ENCODE results near the gene TPCN2. TPM values are rescaled to one million over a fixed set of nuclear protein-coding genes. Genes with fewer than 3 reads are reported as not detected.

The TPCN2 gene
- total RNA-seq, 2 donors from 2014 or later = 17.1 to 24.6 TPM

- peaks cover 4% of the 10 kb centered on the region for H3K9me3 Mint-ChIP-seq
- DNase-seq (ENCODE audit: low spot score) = no peak
- peaks cover 19% of the 10 kb centered on the region for H3K36me3 Mint-ChIP-seq
- H3K4me1 Mint-ChIP-seq (ENCODE audit: low read depth in 2 of 2) = peaks cover 0 to 2% of the 10 kb centered on the region in 2 donors
- H3K27ac Mint-ChIP-seq = no peak overlapping the region
- no peak overlapping the region for H3K4me3 Mint-ChIP-seq
- no peak for ATAC-seq
- H3K27me3 Mint-ChIP-seq = peaks cover 12 to 22% of the 10 kb centered on the region in 2 donors
Observed at GRCh38 chr11:69150175-69150574, 101.4 kb downstream of the TPCN2 start.

GRCh38 chr11:69151836-69152235, 103.1 kb downstream of the TPCN2 start:
- no peaks in the 10 kb centered on the region for H3K9me3 Mint-ChIP-seq
- peaks cover 0 to 2% of the 10 kb centered on the region in 2 donors for H3K4me1 Mint-ChIP-seq (ENCODE audit: low read depth in 2 of 2)
- H3K27ac Mint-ChIP-seq = no peak overlapping the region
- ATAC-seq = no peak
- peaks cover 5% of the 10 kb centered on the region for H3K36me3 Mint-ChIP-seq
- H3K4me3 Mint-ChIP-seq = no peak overlapping the region
- no peak for DNase-seq (ENCODE audit: low spot score)
- peaks cover 0 to 22% of the 10 kb centered on the region in 2 donors for H3K27me3 Mint-ChIP-seq

DNA sequence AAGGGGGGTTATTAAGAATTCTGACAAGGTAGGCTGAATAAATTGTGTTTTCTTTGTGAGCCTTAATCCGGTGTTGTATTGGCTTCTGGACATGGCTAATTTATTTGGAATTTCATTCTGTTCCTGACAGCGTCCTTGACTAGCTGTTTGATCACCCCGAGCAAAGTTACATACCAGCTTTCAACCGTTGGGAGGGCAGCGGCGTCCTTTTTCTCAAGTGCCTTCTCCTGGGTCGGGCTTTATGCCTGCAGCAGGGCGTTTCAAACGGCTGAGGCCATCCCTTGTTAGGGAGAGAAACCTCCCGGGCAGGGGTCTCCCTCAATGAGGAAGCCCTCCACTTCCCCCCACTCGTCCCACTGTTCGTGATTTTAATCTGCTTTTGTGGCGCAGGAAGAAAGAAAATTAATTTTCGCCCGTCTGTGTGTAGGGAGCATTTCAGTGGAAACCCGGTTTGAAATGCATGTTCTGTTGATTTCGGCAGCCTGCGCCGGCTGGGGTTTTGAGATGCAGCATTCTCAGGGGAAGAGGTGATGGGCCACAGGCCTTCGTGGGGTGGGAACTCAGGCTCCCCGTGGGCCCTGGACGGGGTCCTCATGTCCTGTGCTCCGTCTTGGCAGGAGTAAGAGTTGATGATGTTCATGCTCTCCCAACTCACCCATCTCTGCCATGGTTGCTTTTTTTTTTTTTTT, 104.1 kb downstream of the TPCN2 start:
- H3K4me3 Mint-ChIP-seq = no peak overlapping the region
- H3K27ac Mint-ChIP-seq = no peak overlapping the region
- H3K4me1 Mint-ChIP-seq (ENCODE audit: low read depth in 2 of 2) = peaks cover 0 to 2% of the 10 kb centered on the region in 2 donors
- DNase-seq (ENCODE audit: low spot score) (no peak), ATAC-seq (no peak)
- peaks cover 5% of the 10 kb centered on the region for H3K36me3 Mint-ChIP-seq
- no peaks in the 10 kb centered on the region for H3K9me3 Mint-ChIP-seq
- H3K27me3 Mint-ChIP-seq = peaks cover 0 to 22% of the 10 kb centered on the region in 2 donors

DNA sequence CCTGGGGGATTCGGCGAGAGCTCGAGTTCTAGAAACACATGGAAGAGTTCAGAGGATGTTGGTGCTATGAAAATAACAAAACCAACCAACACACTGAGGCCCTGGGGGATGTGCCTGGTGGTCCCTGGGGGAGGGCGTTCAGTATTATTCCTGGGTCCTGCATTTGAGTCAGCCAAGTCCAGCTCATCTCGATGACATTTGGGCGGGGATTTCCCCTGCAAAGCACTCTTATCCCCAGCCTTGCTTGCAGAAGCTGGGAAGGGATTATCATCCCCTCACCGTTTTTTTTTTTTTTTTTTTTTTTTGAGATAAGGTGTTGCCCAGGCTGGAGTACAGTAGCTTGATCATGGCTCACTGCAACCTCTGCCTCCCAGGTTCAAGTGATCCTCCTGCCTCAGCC, 104.9 kb downstream of the TPCN2 start:
- Mint-ChIP-seq H3K36me3 (peaks cover 5% of the 10 kb centered on the region), H3K4me1 (ENCODE audit: low read depth in 2 of 2) (peaks cover 0 to 2% of the 10 kb centered on the region in 2 donors), H3K27me3 (peaks cover 0 to 18% of the 10 kb centered on the region in 2 donors), H3K4me3 (no peak overlapping the region), H3K9me3 (no peaks in the 10 kb centered on the region), H3K27ac (no peak overlapping the region)
- ATAC-seq (no peak), DNase-seq (ENCODE audit: low spot score) (no peak)

- Mint-ChIP-seq H3K4me3 (no peak overlapping the region), H3K36me3 (peaks cover 5% of the 10 kb centered on the region), H3K27ac (no peak overlapping the region), H3K9me3 (no peaks in the 10 kb centered on the region), H3K4me1 (ENCODE audit: low read depth in 2 of 2) (no peaks in the 10 kb centered on the region), H3K27me3 (peaks cover 0 to 15% of the 10 kb centered on the region in 2 donors)
- no peak for DNase-seq (ENCODE audit: low spot score)
- ATAC-seq = no peak
Observed at GRCh38 chr11:69154211-69154913, 105.6 kb downstream of the TPCN2 start.

DNA sequence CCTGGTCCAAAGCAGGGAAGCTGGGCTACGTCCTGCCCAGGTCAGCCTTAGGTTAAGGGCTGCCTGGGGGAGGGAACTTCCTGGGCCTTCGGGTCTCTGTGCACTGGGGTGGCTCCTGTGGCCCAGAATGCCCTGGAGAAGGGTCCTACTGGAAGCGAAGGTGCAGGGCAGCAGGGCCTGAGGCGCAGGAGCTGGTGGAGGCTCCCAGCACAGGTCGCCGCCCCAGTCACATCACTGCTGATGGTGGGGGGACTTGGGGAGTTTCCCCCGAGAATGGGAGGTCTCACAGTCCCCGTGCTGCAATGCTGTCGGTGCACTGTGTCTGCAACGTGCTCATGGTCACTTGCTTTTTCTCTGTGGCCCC, 106.2 kb downstream of the TPCN2 start:
- H3K27ac Mint-ChIP-seq = no peak overlapping the region
- peaks cover 0 to 17% of the 10 kb centered on the region in 2 donors for H3K27me3 Mint-ChIP-seq
- peak in 1 of 2 donors; percentile 12 for ATAC-seq
- no peaks in the 10 kb centered on the region for H3K4me1 Mint-ChIP-seq (ENCODE audit: low read depth in 2 of 2)
- no peak for DNase-seq (ENCODE audit: low spot score)
- H3K9me3 Mint-ChIP-seq = no peaks in the 10 kb centered on the region
- H3K36me3 Mint-ChIP-seq = peaks cover 5% of the 10 kb centered on the region
- H3K4me3 Mint-ChIP-seq = no peak overlapping the region

DNA sequence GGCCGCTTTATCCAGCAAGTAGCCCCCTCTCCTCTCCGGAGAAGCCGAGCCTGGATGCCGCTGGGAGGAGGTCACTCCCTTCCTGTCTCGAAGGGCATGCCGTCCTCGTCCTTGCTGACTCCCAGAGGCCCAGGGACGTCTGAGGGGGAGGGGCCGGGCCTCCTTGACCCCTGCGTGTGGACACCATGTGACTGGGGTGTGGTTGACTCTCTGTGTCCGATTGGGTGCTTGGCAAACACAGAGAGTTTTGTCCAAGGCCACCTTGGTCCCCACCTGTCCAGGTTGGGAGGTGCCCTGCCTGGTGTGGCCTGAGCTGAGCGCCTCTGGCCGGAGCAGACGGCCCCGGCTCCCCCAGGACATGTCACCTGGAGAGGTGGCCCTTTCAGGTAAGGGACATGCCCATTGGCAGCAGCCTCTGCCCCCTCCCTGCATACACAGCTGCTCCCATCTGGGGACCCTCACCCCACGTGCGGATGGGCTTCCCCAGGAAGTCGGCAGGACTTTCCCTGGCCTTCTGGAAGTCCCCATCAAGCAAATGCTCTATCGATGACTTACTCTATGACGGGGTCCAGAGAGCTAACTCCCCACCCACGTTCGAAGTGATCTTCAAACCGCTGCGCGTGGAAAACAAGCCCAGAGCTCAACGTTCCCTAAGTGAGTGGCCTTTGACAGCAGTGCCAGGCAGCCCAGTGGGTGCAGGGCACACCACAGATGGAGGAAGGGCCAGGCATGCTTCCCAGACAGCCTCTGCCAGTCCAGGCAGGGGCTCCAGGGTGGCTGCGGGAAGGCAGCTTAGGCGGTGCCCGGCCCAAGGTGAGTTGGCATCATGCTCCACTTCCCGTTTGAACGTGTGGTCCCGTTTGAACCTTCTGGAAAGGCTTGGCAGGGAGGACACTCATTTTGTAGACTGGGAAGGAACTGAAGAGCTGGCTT, 106.8 kb downstream of the TPCN2 start, which contains the start of gene SMIM38:
SMIM38 (plus strand) TSS at position 634 of the 933 bp plus-strand sequence. CDS start 1,912 bp downstream, outside the sequence.
- ATAC-seq (no peak), DNase-seq (ENCODE audit: low spot score) (no peak)
- no peaks in the 10 kb centered on the region for H3K4me1 Mint-ChIP-seq (ENCODE audit: low read depth in 2 of 2)
- H3K27ac Mint-ChIP-seq = no peak within 1 kb of the TSS
- peaks cover 0 to 15% of the 10 kb centered on the region in 2 donors for H3K27me3 Mint-ChIP-seq
- no peaks in the 10 kb centered on the region for H3K9me3 Mint-ChIP-seq
- no peak within 1 kb of the TSS for H3K4me3 Mint-ChIP-seq
- H3K36me3 Mint-ChIP-seq = no peaks in the 10 kb centered on the region

GRCh38 chr11:69156235-69156639, 107.5 kb downstream of the TPCN2 start:
- Mint-ChIP-seq H3K4me3 (no peak overlapping the region), H3K27me3 (peaks cover 0 to 18% of the 10 kb centered on the region in 2 donors), H3K9me3 (no peaks in the 10 kb centered on the region), H3K27ac (no peak overlapping the region), H3K36me3 (no peaks in the 10 kb centered on the region), H3K4me1 (ENCODE audit: low read depth in 2 of 2) (no peaks in the 10 kb centered on the region)
- DNase-seq (ENCODE audit: low spot score) = no peak
- no peak for ATAC-seq

DNA sequence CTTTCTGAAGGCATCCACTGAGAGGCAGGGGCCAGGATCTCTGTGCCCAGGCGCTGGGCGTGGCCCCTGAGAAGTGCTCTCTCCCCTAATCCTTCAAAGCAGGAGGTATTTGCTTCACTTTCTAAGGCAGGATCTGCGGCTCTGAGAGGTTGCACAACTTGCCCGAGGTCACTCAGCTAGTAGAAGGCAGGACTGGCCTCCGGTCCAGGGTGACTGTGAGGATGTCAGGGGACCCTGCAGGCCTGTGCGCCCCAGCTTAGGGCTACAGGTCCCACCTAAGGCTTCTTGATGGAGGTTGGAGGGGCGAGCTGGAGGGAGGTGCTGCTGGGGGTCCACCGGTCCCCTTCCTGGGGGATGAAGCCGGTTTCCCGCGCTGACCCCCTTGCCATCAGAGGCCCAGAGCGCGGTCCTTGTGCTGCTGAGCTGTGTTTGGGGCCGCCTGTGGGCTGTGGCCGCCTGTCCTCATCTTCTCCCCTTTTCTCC, 108.0 kb downstream of the TPCN2 start:
- Mint-ChIP-seq H3K4me1 (ENCODE audit: low read depth in 2 of 2) (no peaks in the 10 kb centered on the region), H3K27ac (no peak overlapping the region), H3K4me3 (no peak overlapping the region), H3K27me3 (peaks cover 0 to 22% of the 10 kb centered on the region in 2 donors), H3K9me3 (no peaks in the 10 kb centered on the region), H3K36me3 (no peaks in the 10 kb centered on the region)
- DNase-seq (ENCODE audit: low spot score) (no peak), ATAC-seq (no peak)

DNA sequence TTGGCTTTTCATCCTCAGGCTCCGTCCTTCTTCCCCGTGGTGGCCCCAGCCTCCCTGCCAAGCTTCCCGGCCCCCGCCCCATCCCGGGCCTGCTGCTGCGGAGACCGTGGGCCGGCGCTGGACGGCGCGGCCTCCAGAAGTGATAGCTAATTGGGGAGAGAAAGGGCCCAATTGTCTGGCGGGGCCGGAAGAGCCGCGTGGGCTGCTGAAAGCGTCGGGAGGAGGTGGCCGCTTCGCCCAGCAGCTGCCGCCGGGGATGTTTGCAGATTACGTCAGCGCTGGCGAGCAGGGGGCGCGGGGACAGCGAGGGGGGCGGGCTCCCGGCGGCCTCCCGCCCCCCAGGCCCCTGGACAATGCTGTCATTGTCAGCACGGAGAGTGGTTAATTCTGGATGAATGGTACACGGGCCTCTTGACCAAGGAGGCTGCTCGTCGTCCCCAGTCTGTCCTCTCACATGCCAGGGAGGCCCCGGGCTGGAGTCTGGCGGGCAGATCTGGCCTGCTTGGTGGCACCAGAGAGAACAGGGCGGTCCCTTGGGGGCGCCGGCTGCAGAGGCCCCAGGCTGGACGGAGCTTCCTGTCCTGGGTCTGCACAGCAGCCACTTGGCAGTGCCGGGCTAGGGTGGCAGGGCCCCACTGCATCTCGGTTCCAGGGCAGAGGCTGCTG, 108.6 kb downstream of the TPCN2 start:
- H3K27me3 Mint-ChIP-seq = peaks cover 0 to 22% of the 10 kb centered on the region in 2 donors
- no peak for ATAC-seq
- DNase-seq (ENCODE audit: low spot score) = no peak
- H3K4me1 Mint-ChIP-seq (ENCODE audit: low read depth in 2 of 2) = no peaks in the 10 kb centered on the region
- no peak overlapping the region for H3K27ac Mint-ChIP-seq
- H3K36me3 Mint-ChIP-seq = no peaks in the 10 kb centered on the region
- no peak overlapping the region for H3K4me3 Mint-ChIP-seq
- H3K9me3 Mint-ChIP-seq = no peaks in the 10 kb centered on the region

DNA sequence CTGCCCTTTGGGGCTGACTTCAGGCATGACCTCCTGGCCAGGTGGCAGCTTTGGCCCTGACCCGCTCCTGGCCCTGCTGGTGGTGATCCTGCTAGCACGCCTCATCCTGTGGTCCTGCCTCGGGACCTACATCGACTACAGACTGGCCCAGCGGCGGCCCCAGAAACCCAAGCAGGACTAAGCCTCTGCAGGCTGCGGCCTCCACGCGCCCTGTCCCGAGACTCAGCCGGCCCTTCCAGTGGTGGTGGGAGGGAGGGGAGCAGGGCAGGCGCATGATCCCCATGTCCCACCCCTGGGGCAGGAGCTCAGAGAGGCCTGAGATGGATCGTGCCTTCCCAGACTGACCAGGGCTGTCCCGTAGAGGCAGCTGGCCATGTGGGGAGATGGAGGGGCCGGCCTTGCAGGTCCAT, 109.1 kb downstream of the TPCN2 start:
- H3K9me3 Mint-ChIP-seq = no peaks in the 10 kb centered on the region
- H3K36me3 Mint-ChIP-seq = peaks cover 3% of the 10 kb centered on the region
- H3K4me3 Mint-ChIP-seq = no peak overlapping the region
- DNase-seq (ENCODE audit: low spot score) (no peak), ATAC-seq (no peak)
- peaks cover 4 to 19% of the 10 kb centered on the region in 2 donors for H3K27me3 Mint-ChIP-seq
- H3K27ac Mint-ChIP-seq = no peak overlapping the region
- H3K4me1 Mint-ChIP-seq (ENCODE audit: low read depth in 2 of 2) = no peaks in the 10 kb centered on the region

DNA sequence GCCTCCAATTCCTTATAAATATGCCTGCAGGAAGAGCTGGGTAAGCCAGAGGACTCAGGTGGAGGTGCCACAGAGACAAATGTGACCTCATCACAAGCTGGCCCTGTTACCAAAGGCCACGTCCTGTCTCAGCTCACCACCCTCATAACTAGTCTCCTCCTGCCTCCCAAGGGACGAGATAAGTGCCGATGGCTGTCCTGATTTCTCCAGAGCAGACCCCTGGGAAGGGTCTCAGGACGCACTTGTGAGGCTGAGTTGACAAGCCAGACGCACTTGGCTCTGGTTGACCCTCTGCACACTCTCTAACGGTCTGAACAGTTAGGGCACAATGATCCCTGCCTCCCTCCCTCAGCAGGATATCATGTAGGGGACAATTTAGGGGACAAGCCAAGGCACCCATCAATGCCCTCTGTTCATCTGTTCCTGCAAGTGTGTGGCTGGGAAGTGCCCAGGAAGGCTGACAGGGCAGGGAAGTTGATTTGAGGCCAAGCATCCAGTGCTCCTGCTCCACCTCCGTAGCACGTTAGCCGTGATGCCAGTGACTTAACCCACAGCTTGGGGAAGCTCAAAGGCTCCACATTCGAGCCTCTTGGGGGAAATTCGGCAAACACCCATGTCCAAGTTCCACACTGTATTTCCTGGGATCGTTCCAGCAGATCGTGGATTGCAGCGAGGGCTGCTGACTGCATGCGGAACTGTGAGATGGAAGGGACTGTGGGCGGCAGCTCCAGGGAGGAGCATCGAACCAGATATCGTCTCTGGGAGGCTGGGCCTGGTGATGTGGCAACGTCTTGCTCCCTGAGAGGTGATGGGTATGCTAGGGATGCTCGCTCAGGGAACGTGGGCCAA, 109.8 kb downstream of the TPCN2 start:
- H3K9me3 Mint-ChIP-seq = no peaks in the 10 kb centered on the region
- no peak for ATAC-seq
- no peak overlapping the region for H3K27ac Mint-ChIP-seq

More for the DNA sequence above, 109.8 kb downstream of the TPCN2 start:
- no peak overlapping the region for H3K4me3 Mint-ChIP-seq
- peaks cover 5% of the 10 kb centered on the region for H3K36me3 Mint-ChIP-seq
- peaks cover 8 to 17% of the 10 kb centered on the region in 2 donors for H3K27me3 Mint-ChIP-seq
- H3K4me1 Mint-ChIP-seq (ENCODE audit: low read depth in 2 of 2) = no peaks in the 10 kb centered on the region
- DNase-seq (ENCODE audit: low spot score) = no peak
